H1 (cell line): ENCODE measurements around the gene KCNJ16. TPM values are rescaled to one million over a fixed set of nuclear protein-coding genes. Genes with fewer than 3 reads are reported as not detected.

Experiments
- BCL11A ChIP-seq, 2 experiments: IDR thresholded peaks; one replicate each; pipeline ENCODE4 v1.6.1; 2011; ENCODE audit warnings: low read depth in 2 of 2, low read length in 2 of 2, mild to moderate bottlenecking in 2 of 2
- CBX5 ChIP-seq: fragments of 300-800, 300-1000 bp; sonication (generic); IDR thresholded peaks from 2 replicates; pipeline ENCODE4 v1.7.1; 2016; ENCODE audit warnings: antibody characterized with exemption, low read length, low read depth
- HDAC2 ChIP-seq, 2 experiments: fragments of 300-600 bp in 1 of 2; sonication (generic) in 1 of 2; IDR thresholded peaks; 2 replicates each; pipeline ENCODE4 v1.6.1; 2011 to 2012; ENCODE audit warnings: low read depth in 2 of 2, low read length in 2 of 2, mild to moderate bottlenecking in 2 of 2, moderate library complexity in 2 of 2, borderline replicate concordance in 1 of 2, inconsistent platforms in 1 of 2
- JUND ChIP-seq: IDR thresholded peaks from 2 replicates; pipeline ENCODE4 v1.6.1; 2011; ENCODE audit warnings: mild to moderate bottlenecking, improper control_type of control experiment, low read length
- KDM4A ChIP-seq: IDR thresholded peaks from one replicate; pipeline ENCODE4 v1.7.1; 2012; ENCODE audit warnings: low read depth, mild to moderate bottlenecking, moderate library complexity, low read length, inconsistent platforms; ENCODE audit not compliant: severe bottlenecking
- KDM5A ChIP-seq: fragments of 200-600 bp; IDR thresholded peaks from 2 replicates; pipeline ENCODE4 v1.7.1; 2012; ENCODE audit warnings: mild to moderate bottlenecking, low read length, inconsistent platforms, mixed read lengths
- PHF8 ChIP-seq: fragments of 200-600 bp; sonication (generic); conservative IDR thresholded peaks from 2 replicates; pipeline ENCODE4 v1.7.1; 2012; ENCODE audit warnings: low read depth, mild to moderate bottlenecking, inconsistent platforms, low read length, moderate library complexity
- POU5F1 ChIP-seq: IDR thresholded peaks from 2 replicates; pipeline ENCODE4 v1.6.1; 2011; ENCODE audit warnings: low read depth, mild to moderate bottlenecking, low read length, moderate library complexity
- SRF ChIP-seq: IDR thresholded peaks from 2 replicates; pipeline ENCODE4 v1.6.1; 2011; ENCODE audit warnings: mild to moderate bottlenecking, low read depth, low read length, moderate library complexity
- TAF1 ChIP-seq: IDR thresholded peaks from 2 replicates; pipeline ENCODE4 v1.6.1; 2011; ENCODE audit warnings: mild to moderate bottlenecking, low read depth, low read length
- TAF7 ChIP-seq: optimal IDR thresholded peaks from 2 replicates; pipeline ENCODE3; 2011; ENCODE audit warnings: low read depth, mild to moderate bottlenecking, inconsistent platforms, low read length, moderate library complexity, borderline replicate concordance
- TBP ChIP-seq: IDR thresholded peaks from 2 replicates; pipeline ENCODE4 v1.6.1; 2011; ENCODE audit warnings: low read depth, low read length, improper control_type of control experiment
- ZNF274 ChIP-seq: IDR thresholded peaks from 2 replicates; pipeline ENCODE4 v1.7.0; 2012; ENCODE audit warnings: low read length, borderline replicate concordance; ENCODE audit errors: extremely low read depth
- polyA plus RNA-seq, 7 experiments: library from polyadenylated mRNA; depleted of rRNA in 3 of 7; stranded (reverse) in 5 of 7; unstranded in 2 of 7; fragments of >200 nt in 5 of 7; fragments of 200-250 nt in 2 of 7; gene quantifications; 1 replicate in 5 of 7; 2 replicates in 1 of 7; 4 replicates in 1 of 7; pipeline versions ENCODE4 v1.2.1 to v1.2.3, GENCODE V29; 2011 to 2013; ENCODE audit warnings: missing spikeins in 2 of 7, mixed read lengths in 2 of 7
- total RNA-seq: library from RNA; stranded (reverse); fragmentation: NEBNext Ultra II Directional; extraction: Animal tissue kit (Norgen Biotek cat#: 25700); gene quantifications from 2 replicates; pipeline ENCODE4 v1.2.1, GENCODE V29; 2021
- TF ChIP-seq, protein P1 (sequence below): IDR thresholded peaks from 2 replicates; pipeline ENCODE4 v1.6.1; 2012; ENCODE audit warnings: low read length, inconsistent platforms
- TF ChIP-seq, protein P2 (sequence below): IDR thresholded peaks from 2 replicates; pipeline ENCODE4 v1.6.1; 2011; ENCODE audit warnings: low read depth, mild to moderate bottlenecking, low read length; ENCODE audit not compliant: insufficient read depth

KCNJ16 gene
- total and polyA plus RNA-seq, 2 of the 8 experiments (the other 6 are each of a cell fraction or from before 2014, with no cell fraction given), result not detected

DNA sequence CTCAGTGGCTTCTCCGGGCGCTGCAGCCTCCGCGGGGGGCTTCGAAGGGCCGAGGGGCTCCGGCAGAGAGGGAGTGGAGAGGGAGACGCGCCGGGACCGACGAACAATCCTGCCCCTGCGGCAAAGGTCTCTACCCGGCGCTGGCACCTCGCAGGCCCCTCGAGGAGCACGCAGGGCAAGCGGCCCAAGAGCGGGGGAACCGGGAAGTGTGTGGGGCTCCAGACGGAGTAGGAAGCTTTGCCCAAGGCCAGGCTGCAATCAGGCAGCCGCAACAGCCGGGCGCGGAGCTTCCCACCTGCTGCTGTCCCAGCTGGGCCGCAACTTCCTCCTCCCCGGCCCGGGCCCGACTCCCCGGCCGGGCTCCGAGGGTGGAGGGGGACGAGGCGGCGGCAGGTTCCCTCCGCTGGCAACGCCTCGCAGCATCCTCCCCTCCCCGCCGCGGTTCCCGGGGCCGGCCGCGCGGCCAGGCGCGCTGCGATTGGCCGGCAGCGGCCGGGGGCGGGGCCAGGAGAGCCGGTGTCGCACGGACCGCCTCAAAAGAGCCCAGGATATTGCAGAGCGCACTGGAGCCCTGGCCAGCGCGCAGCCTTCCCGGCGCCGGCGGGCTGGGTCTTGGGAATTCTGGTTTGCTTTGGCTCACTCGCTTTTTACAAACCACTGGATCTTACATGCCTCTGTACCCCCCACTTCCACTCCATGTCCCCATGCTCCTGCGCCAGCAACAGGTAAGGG lies 94.1 kb downstream of the KCNJ16 start, which contains the start of gene KCNJ2 (continued):
- TF ChIP-seq JUND, result no peak
- no peak for TF ChIP-seq BCL11A (IDR thresholded peaks at IDR 0.05; ENCODE audit: low read depth in 2 of 2, low read length in 2 of 2)
- no peak for TF ChIP-seq SRF
- TF ChIP-seq ZNF274, result no peak
- peak; percentile 87 for TF ChIP-seq KDM4A
- no peak for TF ChIP-seq CBX5
- TF ChIP-seq HDAC2 (IDR thresholded peaks at IDR 0.05; ENCODE audit: borderline replicate concordance in 1 of 2, low read depth in 2 of 2, low read length in 2 of 2), result no peak
- TF ChIP-seq KDM5A, result no peak
- TF ChIP-seq, protein P1, sequence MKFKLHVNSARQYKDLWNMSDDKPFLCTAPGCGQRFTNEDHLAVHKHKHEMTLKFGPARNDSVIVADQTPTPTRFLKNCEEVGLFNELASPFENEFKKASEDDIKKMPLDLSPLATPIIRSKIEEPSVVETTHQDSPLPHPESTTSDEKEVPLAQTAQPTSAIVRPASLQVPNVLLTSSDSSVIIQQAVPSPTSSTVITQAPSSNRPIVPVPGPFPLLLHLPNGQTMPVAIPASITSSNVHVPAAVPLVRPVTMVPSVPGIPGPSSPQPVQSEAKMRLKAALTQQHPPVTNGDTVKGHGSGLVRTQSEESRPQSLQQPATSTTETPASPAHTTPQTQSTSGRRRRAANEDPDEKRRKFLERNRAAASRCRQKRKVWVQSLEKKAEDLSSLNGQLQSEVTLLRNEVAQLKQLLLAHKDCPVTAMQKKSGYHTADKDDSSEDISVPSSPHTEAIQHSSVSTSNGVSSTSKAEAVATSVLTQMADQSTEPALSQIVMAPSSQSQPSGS, result no peak
- TF ChIP-seq TBP, result peak; percentile 52; the same call in 1 of the 2 replicates
- TF ChIP-seq PHF8, result peak; percentile 47; the same call in 1 of the 2 replicates
- peak; percentile 89 for TF ChIP-seq TAF1
- TF ChIP-seq, protein P2, sequence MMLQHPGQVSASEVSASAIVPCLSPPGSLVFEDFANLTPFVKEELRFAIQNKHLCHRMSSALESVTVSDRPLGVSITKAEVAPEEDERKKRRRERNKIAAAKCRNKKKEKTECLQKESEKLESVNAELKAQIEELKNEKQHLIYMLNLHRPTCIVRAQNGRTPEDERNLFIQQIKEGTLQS, result no peak
- peak; percentile 29 for TF ChIP-seq TAF7
- no peak for TF ChIP-seq POU5F1
